SK-N-SH treated with all-trans-retinoic acid at 6 μM for 48 hours (cell line): Measurements from ENCODE around the gene CILP2.

Source experiments
- ATAC-seq: fragments of 200-7000 bp; cut with Tn5 transposase; 3 replicates; pipeline ENCODE4 v1.9.1; 2020; ENCODE audit warnings: mild to moderate bottlenecking, moderate library complexity
- ARNTL ChIP-seq: fragments of 450-650 bp; formaldehyde crosslinking; IDR thresholded peaks from 2 replicates; pipeline ENCODE4 v1.5.0; 2020; ENCODE audit warnings: low read depth, mild to moderate bottlenecking, moderate library complexity, borderline replicate concordance
- BACH2 ChIP-seq: fragments of 250-450 bp; sonication (Bioruptor Pico); IDR thresholded peaks from 2 replicates; pipeline ENCODE4 v1.9.0; 2021; ENCODE audit warnings: mild to moderate bottlenecking, borderline replicate concordance
- CSDC2 ChIP-seq: fragments of 250-450 bp; sonication (Bioruptor Pico); IDR thresholded peaks from 2 replicates; pipeline ENCODE4 v1.5.0; 2020; ENCODE audit warnings: mild to moderate bottlenecking, moderate library complexity
- ESRRG ChIP-seq: fragments of 250-450 bp; sonication (Bioruptor Pico); IDR thresholded peaks from 2 replicates; pipeline ENCODE4 v1.6.1; 2021; ENCODE audit warnings: mild to moderate bottlenecking
- GLIS3 ChIP-seq: fragments of 250-450 bp; sonication (Bioruptor Pico); IDR thresholded peaks from 2 replicates; pipeline ENCODE4 v1.5.0; 2020; ENCODE audit warnings: mild to moderate bottlenecking, moderate library complexity
- ISL1 ChIP-seq: fragments of 250-450 bp; sonication (Bioruptor Pico); IDR thresholded peaks from 2 replicates; pipeline ENCODE4 v2.1.2; 2022; ENCODE audit warnings: mild to moderate bottlenecking, moderate library complexity
- OSR1 ChIP-seq: fragments of 250-450 bp; sonication (Bioruptor Pico); IDR thresholded peaks from 2 replicates; pipeline ENCODE4 v1.8.0; 2022; ENCODE audit warnings: moderate library complexity, mild to moderate bottlenecking, inconsistent platforms
- PPARA ChIP-seq: fragments of 250-450 bp; sonication (Bioruptor Pico); IDR thresholded peaks from 2 replicates; pipeline ENCODE4 v1.5.0; 2020; ENCODE audit warnings: mild to moderate bottlenecking, borderline replicate concordance
- RARB ChIP-seq: fragments of 250-450 bp; sonication (Bioruptor Pico); IDR thresholded peaks from 2 replicates; pipeline ENCODE4 v1.8.0; 2021; ENCODE audit warnings: mild to moderate bottlenecking, moderate library complexity
- SNAI2 ChIP-seq: fragments of 250-450 bp; sonication (Bioruptor Pico); IDR thresholded peaks from 2 replicates; pipeline ENCODE4 v1.5.0; 2020; ENCODE audit warnings: mild to moderate bottlenecking, moderate library complexity
- TCF4 ChIP-seq: fragments of 250-450 bp; sonication (Bioruptor Pico); IDR thresholded peaks from 2 replicates; pipeline ENCODE4 v1.8.0; 2021; ENCODE audit warnings: mild to moderate bottlenecking, moderate library complexity, borderline replicate concordance
- TOX ChIP-seq: fragments of 250-450 bp; sonication (Bioruptor Pico); IDR thresholded peaks from 2 replicates; pipeline ENCODE4 v1.8.0; 2021; ENCODE audit warnings: mild to moderate bottlenecking, moderate library complexity, borderline replicate concordance
- ZFP30 ChIP-seq: fragments of 450-650 bp; formaldehyde crosslinking; IDR thresholded peaks from 2 replicates; pipeline ENCODE4 v1.5.0; 2022; ENCODE audit warnings: mild to moderate bottlenecking, moderate library complexity
- ZNF8 ChIP-seq: fragments of 450-650 bp; formaldehyde crosslinking; IDR thresholded peaks from 2 replicates; pipeline ENCODE4 v1.5.0; 2020; ENCODE audit warnings: mild to moderate bottlenecking, moderate library complexity
- TF ChIP-seq, protein P1 (sequence below): fragments of 250-450 bp; sonication (Bioruptor Pico); IDR thresholded peaks from 2 replicates; pipeline ENCODE4 v1.8.0; 2021; ENCODE audit warnings: low read depth, mild to moderate bottlenecking, moderate library complexity, borderline replicate concordance
- TF ChIP-seq, protein P2 (sequence below): fragments of 250-450 bp; sonication (Bioruptor Pico); IDR thresholded peaks from 2 replicates; pipeline ENCODE4 v1.5.0; 2020; ENCODE audit warnings: mild to moderate bottlenecking, moderate library complexity
- TF ChIP-seq, protein P3 (sequence below): fragments of 250-450 bp; sonication (Bioruptor Pico); IDR thresholded peaks from 2 replicates; pipeline ENCODE4 v1.5.1; 2020; ENCODE audit warnings: low read depth, mild to moderate bottlenecking, moderate library complexity
- TF ChIP-seq, protein P4 (sequence below): fragments of 250-450 bp; sonication (Bioruptor Pico); IDR thresholded peaks from 2 replicates; pipeline ENCODE4 v1.8.0; 2020; ENCODE audit warnings: mild to moderate bottlenecking, moderate library complexity, borderline replicate concordance
- TF ChIP-seq, protein P5 (sequence below): fragments of 250-450 bp; sonication (Bioruptor Pico); IDR thresholded peaks from 2 replicates; pipeline ENCODE4 v1.5.1; 2021; ENCODE audit warnings: mild to moderate bottlenecking, moderate library complexity

The CILP2 gene

DNA sequence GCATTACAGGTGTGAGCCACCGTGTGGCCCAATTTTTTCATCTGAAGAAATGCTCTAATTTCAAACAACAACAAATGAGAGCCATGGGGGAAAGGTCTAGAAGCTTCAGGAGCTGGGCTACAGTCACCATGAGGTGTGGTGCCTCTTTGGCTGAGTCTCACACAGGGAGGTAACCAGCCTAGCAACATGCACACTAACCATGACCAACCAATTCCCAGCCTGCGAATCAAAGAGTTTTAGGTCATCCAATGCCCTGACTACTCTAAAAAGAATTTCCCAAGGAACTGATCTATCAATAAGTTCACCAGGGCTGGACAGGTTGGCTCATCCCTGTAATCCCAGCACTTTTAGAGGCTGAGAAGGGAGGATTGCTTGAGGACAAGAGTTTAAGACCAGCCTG is 50.5 kb downstream of the CILP2 start (continued):
- no peak for TF ChIP-seq ESRRG (CRISPR knock-in tag)
- TF ChIP-seq GLIS3 (CRISPR knock-in tag): no peak
- TF ChIP-seq TCF4 (CRISPR knock-in tag): no peak
- TF ChIP-seq ZFP30 (CRISPR knock-in tag): no peak
- TF ChIP-seq RARB (CRISPR knock-in tag): no peak
- no peak for TF ChIP-seq ZNF8 (CRISPR knock-in tag)
- no peak for TF ChIP-seq OSR1 (CRISPR knock-in tag)
- no peak for TF ChIP-seq TOX
- no peak for TF ChIP-seq CSDC2 (CRISPR knock-in tag)
- TF ChIP-seq, all 23 proteins: peak for 0

DNA sequence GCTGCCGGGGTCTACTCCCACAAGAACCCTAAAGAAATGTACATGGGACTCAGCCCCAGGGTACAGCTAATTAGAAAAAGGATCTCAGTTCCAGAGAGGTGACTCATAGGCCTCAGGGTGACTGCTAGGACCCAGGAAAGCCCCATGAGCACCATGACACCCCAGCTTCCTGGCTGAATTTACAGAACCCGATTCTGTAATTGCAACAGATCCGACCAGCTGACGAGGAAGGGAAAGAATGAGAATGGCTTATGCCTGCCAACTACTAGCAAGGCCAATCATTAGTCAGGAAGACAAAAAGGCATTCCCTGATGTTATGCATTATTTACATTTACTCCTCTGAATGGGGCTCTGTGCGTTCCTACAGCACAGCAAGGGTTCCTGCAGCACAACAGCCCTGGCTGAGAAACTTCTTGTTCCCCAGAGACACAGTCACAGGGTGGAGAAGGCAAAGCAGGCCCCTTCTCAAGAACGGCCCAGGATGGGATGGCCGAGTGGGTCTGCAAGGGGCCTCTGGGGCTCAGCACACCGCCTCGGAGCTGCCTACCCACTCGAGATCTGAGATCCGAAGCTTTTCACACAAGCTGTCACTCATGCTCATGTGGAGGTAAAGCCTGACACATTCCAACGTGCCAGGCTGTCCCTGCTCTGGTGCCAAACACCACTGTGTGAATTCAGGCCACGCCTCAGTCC is 53.2 kb downstream of the CILP2 start:
- ATAC-seq: peak; percentile 87

DNA sequence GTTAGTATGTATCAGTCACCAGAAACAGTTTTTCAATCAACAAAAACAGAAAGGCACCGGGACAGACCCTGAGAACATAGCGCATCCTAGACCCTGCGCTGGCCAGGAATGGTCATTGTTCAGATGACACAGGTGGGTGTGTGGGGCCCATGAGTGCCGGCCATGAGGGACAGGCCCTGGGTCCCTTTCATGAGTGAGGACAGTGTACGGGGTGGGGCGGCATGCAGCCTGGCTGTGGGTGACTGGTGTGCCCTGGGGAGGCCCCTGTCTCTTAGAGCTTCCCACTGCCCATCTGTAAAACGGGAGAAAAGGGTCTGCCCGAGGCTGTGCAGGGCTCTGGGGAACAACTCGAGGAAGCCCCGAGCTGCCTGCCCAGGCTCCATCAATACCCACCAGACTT is 54.6 kb downstream of the CILP2 start:
- TF ChIP-seq PPARA (no peak), ESRRG (CRISPR knock-in tag) (no peak), GLIS3 (CRISPR knock-in tag) (no peak)
- ATAC-seq: no peak

More for the DNA sequence above, 53.2 kb downstream of the CILP2 start:
- no peak for TF ChIP-seq ESRRG (CRISPR knock-in tag)
- TF ChIP-seq OSR1 (CRISPR knock-in tag): no peak
- TF ChIP-seq, protein P1, sequence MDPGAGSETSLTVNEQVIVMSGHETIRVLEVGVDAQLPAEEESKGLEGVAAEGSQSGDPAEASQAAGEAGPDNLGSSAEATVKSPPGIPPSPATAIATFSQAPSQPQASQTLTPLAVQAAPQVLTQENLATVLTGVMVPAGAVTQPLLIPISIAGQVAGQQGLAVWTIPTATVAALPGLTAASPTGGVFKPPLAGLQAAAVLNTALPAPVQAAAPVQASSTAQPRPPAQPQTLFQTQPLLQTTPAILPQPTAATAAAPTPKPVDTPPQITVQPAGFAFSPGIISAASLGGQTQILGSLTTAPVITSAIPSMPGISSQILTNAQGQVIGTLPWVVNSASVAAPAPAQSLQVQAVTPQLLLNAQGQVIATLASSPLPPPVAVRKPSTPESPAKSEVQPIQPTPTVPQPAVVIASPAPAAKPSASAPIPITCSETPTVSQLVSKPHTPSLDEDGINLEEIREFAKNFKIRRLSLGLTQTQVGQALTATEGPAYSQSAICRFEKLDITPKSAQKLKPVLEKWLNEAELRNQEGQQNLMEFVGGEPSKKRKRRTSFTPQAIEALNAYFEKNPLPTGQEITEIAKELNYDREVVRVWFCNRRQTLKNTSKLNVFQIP (CRISPR knock-in tag): no peak
- TF ChIP-seq ISL1 (CRISPR knock-in tag): no peak
- TF ChIP-seq, protein P2, sequence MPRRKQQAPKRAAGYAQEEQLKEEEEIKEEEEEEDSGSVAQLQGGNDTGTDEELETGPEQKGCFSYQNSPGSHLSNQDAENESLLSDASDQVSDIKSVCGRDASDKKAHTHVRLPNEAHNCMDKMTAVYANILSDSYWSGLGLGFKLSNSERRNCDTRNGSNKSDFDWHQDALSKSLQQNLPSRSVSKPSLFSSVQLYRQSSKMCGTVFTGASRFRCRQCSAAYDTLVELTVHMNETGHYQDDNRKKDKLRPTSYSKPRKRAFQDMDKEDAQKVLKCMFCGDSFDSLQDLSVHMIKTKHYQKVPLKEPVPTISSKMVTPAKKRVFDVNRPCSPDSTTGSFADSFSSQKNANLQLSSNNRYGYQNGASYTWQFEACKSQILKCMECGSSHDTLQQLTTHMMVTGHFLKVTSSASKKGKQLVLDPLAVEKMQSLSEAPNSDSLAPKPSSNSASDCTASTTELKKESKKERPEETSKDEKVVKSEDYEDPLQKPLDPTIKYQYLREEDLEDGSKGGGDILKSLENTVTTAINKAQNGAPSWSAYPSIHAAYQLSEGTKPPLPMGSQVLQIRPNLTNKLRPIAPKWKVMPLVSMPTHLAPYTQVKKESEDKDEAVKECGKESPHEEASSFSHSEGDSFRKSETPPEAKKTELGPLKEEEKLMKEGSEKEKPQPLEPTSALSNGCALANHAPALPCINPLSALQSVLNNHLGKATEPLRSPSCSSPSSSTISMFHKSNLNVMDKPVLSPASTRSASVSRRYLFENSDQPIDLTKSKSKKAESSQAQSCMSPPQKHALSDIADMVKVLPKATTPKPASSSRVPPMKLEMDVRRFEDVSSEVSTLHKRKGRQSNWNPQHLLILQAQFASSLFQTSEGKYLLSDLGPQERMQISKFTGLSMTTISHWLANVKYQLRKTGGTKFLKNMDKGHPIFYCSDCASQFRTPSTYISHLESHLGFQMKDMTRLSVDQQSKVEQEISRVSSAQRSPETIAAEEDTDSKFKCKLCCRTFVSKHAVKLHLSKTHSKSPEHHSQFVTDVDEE (CRISPR knock-in tag): no peak
- TF ChIP-seq ARNTL (CRISPR knock-in tag): no peak
- TF ChIP-seq ZNF8 (CRISPR knock-in tag): no peak
- TF ChIP-seq PPARA: no peak
- TF ChIP-seq, protein P3, sequence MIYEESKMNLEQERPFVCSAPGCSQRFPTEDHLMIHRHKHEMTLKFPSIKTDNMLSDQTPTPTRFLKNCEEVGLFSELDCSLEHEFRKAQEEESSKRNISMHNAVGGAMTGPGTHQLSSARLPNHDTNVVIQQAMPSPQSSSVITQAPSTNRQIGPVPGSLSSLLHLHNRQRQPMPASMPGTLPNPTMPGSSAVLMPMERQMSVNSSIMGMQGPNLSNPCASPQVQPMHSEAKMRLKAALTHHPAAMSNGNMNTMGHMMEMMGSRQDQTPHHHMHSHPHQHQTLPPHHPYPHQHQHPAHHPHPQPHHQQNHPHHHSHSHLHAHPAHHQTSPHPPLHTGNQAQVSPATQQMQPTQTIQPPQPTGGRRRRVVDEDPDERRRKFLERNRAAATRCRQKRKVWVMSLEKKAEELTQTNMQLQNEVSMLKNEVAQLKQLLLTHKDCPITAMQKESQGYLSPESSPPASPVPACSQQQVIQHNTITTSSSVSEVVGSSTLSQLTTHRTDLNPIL (CRISPR knock-in tag): no peak
- TF ChIP-seq ZFP30 (CRISPR knock-in tag): no peak

DNA sequence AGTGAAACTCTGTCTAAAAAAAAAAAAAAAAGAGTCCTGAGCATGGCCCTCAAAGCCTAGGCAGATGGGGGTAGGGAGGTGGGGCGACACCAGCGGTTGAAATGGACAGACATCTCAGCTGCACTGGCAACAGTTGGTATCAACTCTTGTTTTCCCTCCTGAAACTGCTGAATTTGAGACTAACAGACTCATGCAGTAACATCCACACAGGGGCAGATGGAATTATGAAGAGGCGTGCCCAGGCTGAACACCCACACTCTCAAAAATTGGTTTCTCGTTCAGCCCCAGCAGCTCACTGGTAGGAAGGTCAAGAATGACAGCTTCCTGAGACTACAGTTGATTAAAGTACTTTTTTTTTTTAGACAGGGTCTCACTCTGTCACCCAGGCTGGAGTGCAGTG is 56.3 kb downstream of the CILP2 start:
- TF ChIP-seq, protein P4, sequence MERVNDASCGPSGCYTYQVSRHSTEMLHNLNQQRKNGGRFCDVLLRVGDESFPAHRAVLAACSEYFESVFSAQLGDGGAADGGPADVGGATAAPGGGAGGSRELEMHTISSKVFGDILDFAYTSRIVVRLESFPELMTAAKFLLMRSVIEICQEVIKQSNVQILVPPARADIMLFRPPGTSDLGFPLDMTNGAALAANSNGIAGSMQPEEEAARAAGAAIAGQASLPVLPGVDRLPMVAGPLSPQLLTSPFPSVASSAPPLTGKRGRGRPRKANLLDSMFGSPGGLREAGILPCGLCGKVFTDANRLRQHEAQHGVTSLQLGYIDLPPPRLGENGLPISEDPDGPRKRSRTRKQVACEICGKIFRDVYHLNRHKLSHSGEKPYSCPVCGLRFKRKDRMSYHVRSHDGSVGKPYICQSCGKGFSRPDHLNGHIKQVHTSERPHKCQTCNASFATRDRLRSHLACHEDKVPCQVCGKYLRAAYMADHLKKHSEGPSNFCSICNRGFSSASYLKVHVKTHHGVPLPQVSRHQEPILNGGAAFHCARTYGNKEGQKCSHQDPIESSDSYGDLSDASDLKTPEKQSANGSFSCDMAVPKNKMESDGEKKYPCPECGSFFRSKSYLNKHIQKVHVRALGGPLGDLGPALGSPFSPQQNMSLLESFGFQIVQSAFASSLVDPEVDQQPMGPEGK (CRISPR knock-in tag): no peak
- TF ChIP-seq PPARA (no peak), OSR1 (CRISPR knock-in tag) (no peak), SNAI2 (no peak), RARB (CRISPR knock-in tag) (no peak), BACH2 (CRISPR knock-in tag) (no peak), CSDC2 (CRISPR knock-in tag) (no peak), ISL1 (CRISPR knock-in tag) (no peak), ARNTL (CRISPR knock-in tag) (no peak), GLIS3 (CRISPR knock-in tag) (no peak), ESRRG (CRISPR knock-in tag) (no peak), ZNF8 (CRISPR knock-in tag) (no peak), ZFP30 (CRISPR knock-in tag) (no peak)
- TF ChIP-seq, protein P5, sequence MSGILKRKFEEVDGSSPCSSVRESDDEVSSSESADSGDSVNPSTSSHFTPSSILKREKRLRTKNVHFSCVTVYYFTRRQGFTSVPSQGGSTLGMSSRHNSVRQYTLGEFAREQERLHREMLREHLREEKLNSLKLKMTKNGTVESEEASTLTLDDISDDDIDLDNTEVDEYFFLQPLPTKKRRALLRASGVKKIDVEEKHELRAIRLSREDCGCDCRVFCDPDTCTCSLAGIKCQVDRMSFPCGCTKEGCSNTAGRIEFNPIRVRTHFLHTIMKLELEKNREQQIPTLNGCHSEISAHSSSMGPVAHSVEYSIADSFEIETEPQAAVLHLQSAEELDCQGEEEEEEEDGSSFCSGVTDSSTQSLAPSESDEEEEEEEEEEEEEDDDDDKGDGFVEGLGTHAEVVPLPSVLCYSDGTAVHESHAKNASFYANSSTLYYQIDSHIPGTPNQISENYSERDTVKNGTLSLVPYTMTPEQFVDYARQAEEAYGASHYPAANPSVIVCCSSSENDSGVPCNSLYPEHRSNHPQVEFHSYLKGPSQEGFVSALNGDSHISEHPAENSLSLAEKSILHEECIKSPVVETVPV (CRISPR knock-in tag): no peak
- TF ChIP-seq, protein P2 (CRISPR knock-in tag): no peak
- ATAC-seq: no peak
